Heart right ventricle (tissue), 16 donors: Measurements from ENCODE around the gene MIB2. TPM values are rescaled to one million over a fixed set of nuclear protein-coding genes. Genes with fewer than 3 reads are reported as not detected.

Source experiments
- ATAC-seq, 8 donors: fragments of 200-7000 bp; cut with Tn5 transposase; one replicate each; pipeline ENCODE4 v1.9.1; 2020; ENCODE audit warnings: mild to moderate bottlenecking in 8 of 8, moderate library complexity in 8 of 8, moderate number of reproducible peaks in 1 of 8
- DNase-seq, 2 donors: peaks; one replicate each; pipeline ENCODE4 v3.0.0-alpha.2; 2020
- H3K27ac ChIP-seq, 10 donors: fragments of 200-600 bp; sonication (generic) in 2 of 10; one replicate each; pipeline versions ENCODE4 v1.5.0 to v1.8.0; 2020 to 2022; ENCODE audit warnings: mild to moderate bottlenecking in 3 of 10
- H3K27me3 ChIP-seq, 7 donors: fragments of 200-600 bp; one replicate each; pipeline ENCODE4 v1.8.0; 2021 to 2022; ENCODE audit warnings: mild to moderate bottlenecking in 2 of 7
- H3K36me3 ChIP-seq, 9 donors: fragments of 200-600 bp; sonication (generic) in 1 of 9; one replicate each; pipeline versions ENCODE4 v1.5.0 to v1.8.0; 2020 to 2022; ENCODE audit warnings: mild to moderate bottlenecking in 2 of 9
- H3K4me1 ChIP-seq, 9 donors: fragments of 200-600 bp; sonication (generic) in 1 of 9; one replicate each; pipeline versions ENCODE4 v1.5.0 to v1.8.0; 2020 to 2022; ENCODE audit warnings: mild to moderate bottlenecking in 4 of 9
- H3K4me3 ChIP-seq, 10 donors: fragments of 200-600 bp; sonication (generic) in 2 of 10; one replicate each; pipeline versions ENCODE4 v1.5.0 to v1.8.0; 2020 to 2022; ENCODE audit warnings: mild to moderate bottlenecking in 7 of 10, moderate library complexity in 2 of 10
- H3K9me3 ChIP-seq, 11 donors: fragments of 200-600 bp in 10 of 11; sonication (generic) in 2 of 11; one replicate each; pipeline versions ENCODE4 v1.5.0 to v1.8.0; 2013 to 2022; ENCODE audit warnings: mild to moderate bottlenecking in 2 of 11, control low read depth in 1 of 11, moderate library complexity in 1 of 11
- CTCF ChIP-seq, 9 donors: fragments of 200-600 bp; sonication (generic) in 2 of 9; IDR thresholded peaks; one replicate each; pipeline versions ENCODE4 v1.5.0 to v1.8.0; 2021 to 2022; ENCODE audit warnings: antibody characterized with exemption in 9 of 9, mild to moderate bottlenecking in 5 of 9, moderate library complexity in 1 of 9
- WGBS, 2 donors: extraction: QIAGEN DNeasy Blood & Tissue Kit; methylation state at CpG; one replicate each; pipeline ENCODE4 v1.1.7; 2013; ENCODE audit warnings: inconsistent platforms in 1 of 2; 5-methylcytosine and 5-hydroxymethylcytosine counted together
- intact Hi-C, 10 donors: fragments of 100-400 bp; cut with DNase I; formaldehyde crosslinking; loops; one replicate each; pipeline versions ENCODE4 v1.11.1 to v1.14.2; 2022
- polyA plus RNA-seq, 2 donors: library from polyadenylated mRNA; stranded (reverse); fragments of 200-250 nt; gene quantifications; one replicate each; pipeline ENCODE4 v1.2.3, GENCODE V29; 2013
- total RNA-seq, 10 donors: library from RNA; stranded (reverse); fragmentation: NEBNext Ultra II Directional in 3 of 10; extraction: Animal tissue kit (Norgen Biotek cat#: 25700) in 3 of 10; gene quantifications; one replicate each; pipeline versions ENCODE4 v1.2.1 to v1.2.4, GENCODE V29; 2021 to 2023
- donor health status: Arrhythmogenic right ventricular cardiomyopathy.
- donor health status: ischemic (EF 13 %, LVEDD 7.1; RV severe dilation, severe dysfunction).
- donor health status: healthy with polysubstance abuse.
- donor health status: DM: no; HTN: yes; CAD: no.
- donor health status: DM: no; HTN: no; CAD: no.
- donor health status: ischemic (EF 25% LVEDD 6.9; RV normal size, moderate dysfunction).
- donor health status: ischemic (EF 25% LVEDD 5.7; RV mildly dilated, moderate dysfunction).
- donor health status: healthy.
- donor health status: DM: yes; HTN: yes; CAD: no.
- donor health status: Ischemic cardiomyopathy.
- donor health status: ischemic (EF 35%, LVEDD 5.7; RV mildly dilated, moderate dysfunction).
- donor health status: nonischemic (EF 11% LVEDD 7.7; RV severe dilation, severe dysfunction).
- donor health status: DM: yes; HTN: yes; CAD: no.
- donor health status: PGD.
- donor health status: ischemic (EF 29% LVEDD 5.4; RV normal size, mild dysfunction).
- donor health status: nonischemic (EF 23%, LVEDD 6.1; RV moderate dilation, normal function).

The MIB2 gene
- total and polyA plus RNA-seq, 12 donors, result 53.6 to 248 (median 74.7) TPM

GRCh38 chr1:1617516-1617915 lies 2.2 kb downstream of the MIB2 start:
- Histone ChIP-seq H3K36me3 (peaks cover 0 to 24% (median 0%) of the 10 kb centered on the region in 9 donors), H3K9me3 (no peaks in the 10 kb centered on the region), H3K27ac (no peak overlapping the region), H3K4me3 (peak overlapping the region in 1 of 10 donors; percentile 98), H3K27me3 (no peaks in the 10 kb centered on the region), H3K4me1 (peaks cover 7 to 66% (median 48%) of the 10 kb centered on the region in 9 donors)
- ATAC-seq, result no peak
- peak in 1 of 2 donors; percentile 6 for DNase-seq
- intact Hi-C loops, result no loop called here
- TF ChIP-seq CTCF (IDR thresholded peaks at IDR 0.05), result no peak
- WGBS, 2 donors, result 90 to 91% methylated on average over 11 of the region's 11 CpGs

- intact Hi-C loops, result no loop called here
- H3K4me1 ChIP-seq, result peaks cover 7 to 64% (median 48%) of the 10 kb centered on the region in 9 donors
- DNase-seq (peak in 1 of 2 donors; percentile 5), ATAC-seq (no peak)
- no peaks in the 10 kb centered on the region for H3K27me3 ChIP-seq
- H3K27ac ChIP-seq, result no peak overlapping the region
- H3K9me3 ChIP-seq, result no peaks in the 10 kb centered on the region
- H3K36me3 ChIP-seq, result peaks cover 0 to 24% (median 0%) of the 10 kb centered on the region in 9 donors
- H3K4me3 ChIP-seq, result no peak overlapping the region
- 91 to 92% methylated on average over 6 of the region's 6 CpGs for WGBS, 2 donors
- TF ChIP-seq CTCF (IDR thresholded peaks at IDR 0.05), result no peak
Measured at GRCh38 chr1:1617925-1618324, 2.6 kb downstream of the MIB2 start.

- Histone ChIP-seq H3K36me3 (peaks cover 0 to 24% (median 0%) of the 10 kb centered on the region in 9 donors), H3K4me3 (no peak overlapping the region), H3K9me3 (no peaks in the 10 kb centered on the region), H3K27me3 (no peaks in the 10 kb centered on the region), H3K4me1 (peaks cover 7 to 58% (median 46%) of the 10 kb centered on the region in 9 donors), H3K27ac (peak overlapping the region in 2 of 10 donors; percentile 26 to 73)
- intact Hi-C loops, result no loop called here
- WGBS, 2 donors, result 94 to 95% methylated on average over 9 of the region's 9 CpGs
- peak in 1 of 2 donors; percentile 9 for DNase-seq
- TF ChIP-seq CTCF (IDR thresholded peaks at IDR 0.05), result no peak
- no peak for ATAC-seq
Measured at GRCh38 chr1:1618396-1619068, 3.2 kb downstream of the MIB2 start.

GRCh38 chr1:1619917-1620361 lies 4.6 kb downstream of the MIB2 start:
- ATAC-seq, result peak in 3 of 8 donors; percentile 5 to 49 (median 25)
- WGBS, 2 donors, result 51 to 61% methylated on average over 14 of the region's 14 CpGs
- DNase-seq, result peak in 1 of 2 donors; percentile 55
- intact Hi-C loops, result no loop called here
- Histone ChIP-seq H3K4me3 (no peak overlapping the region), H3K9me3 (no peaks in the 10 kb centered on the region), H3K27me3 (no peaks in the 10 kb centered on the region), H3K27ac (peak overlapping the region in 8 of 10 donors; percentile 26 to 81 (median 72)), H3K36me3 (peaks cover 0 to 31% (median 0%) of the 10 kb centered on the region in 9 donors), H3K4me1 (peaks cover 10 to 53% (median 33%) of the 10 kb centered on the region in 9 donors)
- TF ChIP-seq CTCF (IDR thresholded peaks at IDR 0.05), result peak in 7 of 9 donors; percentile 19 to 45 (median 30)
